ENCODE measurements around the gene PTPRT.

The PTPRT gene

GRCh38 chr20:42754706-42755105 lies 435.0 kb downstream of the PTPRT start:
- H3K9ac ChIP-seq (ENCODE audit: insufficient read length), result no peak overlapping the region
- no peaks in the 10 kb centered on the region for H3K9me3 ChIP-seq (ENCODE audit: low read depth, low read length)
- DNase-seq (ENCODE audit: low read depth, low spot score), result no peak
- no peak overlapping the region for H3K27ac ChIP-seq
- H3K36me3 ChIP-seq (ENCODE audit: insufficient read depth, low read length), result no peaks in the 10 kb centered on the region
- no peak overlapping the region for H3K4me3 ChIP-seq
- no peak for TF ChIP-seq FOXP2 (optimal IDR thresholded peaks at IDR 0.05; ENCODE audit: control extremely low read depth, extremely low read length, insufficient read depth)
- TF ChIP-seq POLR2AphosphoS5 (IDR thresholded peaks at IDR 0.05; ENCODE audit: borderline replicate concordance, low read depth, low read length), result no peak
- TF ChIP-seq EZH2 (IDR thresholded peaks at IDR 0.05), result no peak

- H3K9ac ChIP-seq (ENCODE audit: insufficient read length), result no peak overlapping the region
These were observed 437.1 kb downstream of the PTPRT start for GRCh38 chr20:42752620-42753019.

GRCh38 chr20:42749556-42749955 lies 440.1 kb downstream of the PTPRT start:
- Histone ChIP-seq H3K27ac (no peak overlapping the region), H3K4me3 (no peak overlapping the region), H3K9me3 (ENCODE audit: low read depth, low read length) (no peaks in the 10 kb centered on the region), H3K36me3 (ENCODE audit: insufficient read depth, low read length) (no peaks in the 10 kb centered on the region), H3K9ac (ENCODE audit: insufficient read length) (no peak overlapping the region)
- DNase-seq (ENCODE audit: low read depth, low spot score), result no peak
- TF ChIP-seq EZH2 (IDR thresholded peaks at IDR 0.05) (no peak), FOXP2 (optimal IDR thresholded peaks at IDR 0.05; ENCODE audit: control extremely low read depth, extremely low read length, insufficient read depth) (no peak), POLR2AphosphoS5 (IDR thresholded peaks at IDR 0.05; ENCODE audit: borderline replicate concordance, low read depth, low read length) (no peak)

More at GRCh38 chr20:42752620-42753019, 437.1 kb downstream of the PTPRT start:
- TF ChIP-seq POLR2AphosphoS5 (IDR thresholded peaks at IDR 0.05; ENCODE audit: borderline replicate concordance, low read depth, low read length) (no peak), FOXP2 (optimal IDR thresholded peaks at IDR 0.05; ENCODE audit: control extremely low read depth, extremely low read length, insufficient read depth) (no peak), EZH2 (IDR thresholded peaks at IDR 0.05) (no peak)
- no peaks in the 10 kb centered on the region for H3K9me3 ChIP-seq (ENCODE audit: low read depth, low read length)
- H3K36me3 ChIP-seq (ENCODE audit: insufficient read depth, low read length), result no peaks in the 10 kb centered on the region
- H3K27ac ChIP-seq, result no peak overlapping the region
- H3K4me3 ChIP-seq, result no peak overlapping the region
- no peak for DNase-seq (ENCODE audit: low read depth, low spot score)

- no peak overlapping the region for H3K4me3 ChIP-seq
- no peak overlapping the region for H3K9ac ChIP-seq (ENCODE audit: insufficient read length)
- H3K27ac ChIP-seq, result no peak overlapping the region
- TF ChIP-seq EZH2 (IDR thresholded peaks at IDR 0.05), result no peak
- no peak for TF ChIP-seq FOXP2 (optimal IDR thresholded peaks at IDR 0.05; ENCODE audit: control extremely low read depth, extremely low read length, insufficient read depth)
- TF ChIP-seq POLR2AphosphoS5 (IDR thresholded peaks at IDR 0.05; ENCODE audit: borderline replicate concordance, low read depth, low read length), result no peak
- DNase-seq (ENCODE audit: low read depth, low spot score), result no peak
- H3K9me3 ChIP-seq (ENCODE audit: low read depth, low read length), result no peaks in the 10 kb centered on the region
- no peaks in the 10 kb centered on the region for H3K36me3 ChIP-seq (ENCODE audit: insufficient read depth, low read length)
These were observed 441.8 kb downstream of the PTPRT start for GRCh38 chr20:42747765-42748411.

GRCh38 chr20:42744756-42745465 lies 444.8 kb downstream of the PTPRT start:
- DNase-seq (ENCODE audit: low read depth, low spot score), result no peak
- no peak overlapping the region for H3K27ac ChIP-seq
- no peak overlapping the region for H3K4me3 ChIP-seq
- no peak for TF ChIP-seq POLR2AphosphoS5 (IDR thresholded peaks at IDR 0.05; ENCODE audit: borderline replicate concordance, low read depth, low read length)
- no peak for TF ChIP-seq EZH2 (IDR thresholded peaks at IDR 0.05)
- no peak for TF ChIP-seq FOXP2 (optimal IDR thresholded peaks at IDR 0.05; ENCODE audit: control extremely low read depth, extremely low read length, insufficient read depth)
- H3K9me3 ChIP-seq (ENCODE audit: low read depth, low read length), result no peaks in the 10 kb centered on the region
- H3K36me3 ChIP-seq (ENCODE audit: insufficient read depth, low read length), result no peaks in the 10 kb centered on the region
- H3K9ac ChIP-seq (ENCODE audit: insufficient read length), result no peak overlapping the region

- Histone ChIP-seq H3K36me3 (ENCODE audit: insufficient read depth, low read length) (no peaks in the 10 kb centered on the region), H3K4me3 (no peak overlapping the region), H3K27ac (no peak overlapping the region), H3K9me3 (ENCODE audit: low read depth, low read length) (no peaks in the 10 kb centered on the region), H3K9ac (ENCODE audit: insufficient read length) (no peak overlapping the region)
- TF ChIP-seq EZH2 (IDR thresholded peaks at IDR 0.05) (no peak), POLR2AphosphoS5 (IDR thresholded peaks at IDR 0.05; ENCODE audit: borderline replicate concordance, low read depth, low read length) (no peak), FOXP2 (optimal IDR thresholded peaks at IDR 0.05; ENCODE audit: control extremely low read depth, extremely low read length, insufficient read depth) (no peak)
- DNase-seq (ENCODE audit: low read depth, low spot score), result no peak
These were observed 446.8 kb downstream of the PTPRT start for GRCh38 chr20:42742926-42743325.

GRCh38 chr20:42741906-42742305 lies 447.8 kb downstream of the PTPRT start:
- Histone ChIP-seq H3K36me3 (ENCODE audit: insufficient read depth, low read length) (no peaks in the 10 kb centered on the region), H3K27ac (no peak overlapping the region), H3K9ac (ENCODE audit: insufficient read length) (no peak overlapping the region), H3K4me3 (no peak overlapping the region), H3K9me3 (ENCODE audit: low read depth, low read length) (no peaks in the 10 kb centered on the region)
- no peak for DNase-seq (ENCODE audit: low read depth, low spot score)
- TF ChIP-seq EZH2 (IDR thresholded peaks at IDR 0.05) (no peak), POLR2AphosphoS5 (IDR thresholded peaks at IDR 0.05; ENCODE audit: borderline replicate concordance, low read depth, low read length) (no peak), FOXP2 (optimal IDR thresholded peaks at IDR 0.05; ENCODE audit: control extremely low read depth, extremely low read length, insufficient read depth) (no peak)

- H3K9me3 ChIP-seq (ENCODE audit: low read depth, low read length), result no peaks in the 10 kb centered on the region
- no peak overlapping the region for H3K27ac ChIP-seq
- DNase-seq (ENCODE audit: low read depth, low spot score), result no peak
- no peak overlapping the region for H3K4me3 ChIP-seq
- H3K36me3 ChIP-seq (ENCODE audit: insufficient read depth, low read length), result no peaks in the 10 kb centered on the region
- no peak overlapping the region for H3K9ac ChIP-seq (ENCODE audit: insufficient read length)
- no peak for TF ChIP-seq EZH2 (IDR thresholded peaks at IDR 0.05)
- no peak for TF ChIP-seq FOXP2 (optimal IDR thresholded peaks at IDR 0.05; ENCODE audit: control extremely low read depth, extremely low read length, insufficient read depth)
- TF ChIP-seq POLR2AphosphoS5 (IDR thresholded peaks at IDR 0.05; ENCODE audit: borderline replicate concordance, low read depth, low read length), result no peak
These were observed 449.4 kb downstream of the PTPRT start for GRCh38 chr20:42740226-42740870.
